Measurements from ENCODE around the gene DOLPP1.
"Not testable (repeated sequence)": the region's sequence is repeated elsewhere in the genome, so short reads cannot be mapped to it uniquely, and the experiment has no call there.

Gene DOLPP1

GRCh38 chr9:129111528-129112151, 30.7 kb downstream of the DOLPP1 start:
- DNase-seq (ENCODE audit: low read depth) = no peak

GRCh38 chr9:129112526-129112925, 31.6 kb downstream of the DOLPP1 start:
- not testable (repeated sequence) for DNase-seq (ENCODE audit: low read depth)

GRCh38 chr9:129113645-129114304, 32.9 kb downstream of the DOLPP1 start:
- DNase-seq (ENCODE audit: low read depth) = no peak

- DNase-seq (ENCODE audit: low read depth) = no peak
Measured at GRCh38 chr9:129118799-129119198, 37.9 kb downstream of the DOLPP1 start.

GRCh38 chr9:129121483-129121882, 40.6 kb downstream of the DOLPP1 start:
- no peak for DNase-seq (ENCODE audit: low read depth)

- no peak for DNase-seq (ENCODE audit: low read depth)
Measured at GRCh38 chr9:129122133-129122532, 41.2 kb downstream of the DOLPP1 start.

- DNase-seq (ENCODE audit: low read depth) = not testable (repeated sequence)
Measured at GRCh38 chr9:129122976-129123375, 42.1 kb downstream of the DOLPP1 start.

GRCh38 chr9:129124506-129125069, 43.7 kb downstream of the DOLPP1 start:
- DNase-seq (ENCODE audit: low read depth) = no peak

- no peak for DNase-seq (ENCODE audit: low read depth)
Measured at GRCh38 chr9:129125478-129125877, 44.6 kb downstream of the DOLPP1 start.

GRCh38 chr9:129126749-129127618, 46.1 kb downstream of the DOLPP1 start:
- no peak for DNase-seq (ENCODE audit: low read depth)

GRCh38 chr9:129128689-129129088, 47.8 kb downstream of the DOLPP1 start:
- no peak for DNase-seq (ENCODE audit: low read depth)

GRCh38 chr9:129130271-129130670, 49.4 kb downstream of the DOLPP1 start:
- DNase-seq (ENCODE audit: low read depth) = not testable (repeated sequence)

- no peak for DNase-seq (ENCODE audit: low read depth)
Measured at GRCh38 chr9:129130791-129131190, 49.9 kb downstream of the DOLPP1 start.

GRCh38 chr9:129131300-129132145, 50.6 kb downstream of the DOLPP1 start:
- DNase-seq (ENCODE audit: low read depth) = peak; percentile 78

- no peak for DNase-seq (ENCODE audit: low read depth)
Measured at GRCh38 chr9:129133082-129133481, 52.2 kb downstream of the DOLPP1 start.

- no peak for DNase-seq (ENCODE audit: low read depth)
Measured at GRCh38 chr9:129135476-129135875, 54.6 kb downstream of the DOLPP1 start.

- DNase-seq (ENCODE audit: low read depth) = no peak
Measured at GRCh38 chr9:129136446-129137035, 55.6 kb downstream of the DOLPP1 start.

- DNase-seq (ENCODE audit: low read depth) = no peak
Measured at GRCh38 chr9:129137292-129138143, 56.6 kb downstream of the DOLPP1 start.

GRCh38 chr9:129138144-129138462, 57.2 kb downstream of the DOLPP1 start:
- DNase-seq (ENCODE audit: low read depth) = no peak

GRCh38 chr9:129138476-129139232, 57.7 kb downstream of the DOLPP1 start:
- no peak for DNase-seq (ENCODE audit: low read depth)

Measured in stimulated activated CD8-positive, alpha-beta memory T cell treated with anti-CD3 and anti-CD28 coated beads, Interleukin-7, amount 100 ng/mL, for 24 hours (primary cell).